Activated CD4-positive, alpha-beta T cell treated with anti-CD3 and anti-CD28 coated beads for 24 hours (primary cell): Measurements from ENCODE around the gene CXCL3.
"Not testable (repeated sequence)": the region's sequence is repeated elsewhere in the genome, so short reads cannot be mapped to it uniquely, and the experiment has no call there.

Experiments
- DNase-seq, 2 donors: peaks; one replicate each; pipeline ENCODE4 v3.0.0-alpha.2; 2020; ENCODE audit warnings: low read depth in 2 of 2

Gene CXCL3

GRCh38 chr4:74038425-74039314 lies at the start of gene CXCL3:
CXCL3 (minus strand) TSS chr4:74038689; CDS start chr4:74038611, 78 bp downstream.
- no peak for DNase-seq

- DNase-seq = no peak
These were observed 49.0 kb upstream of the CXCL3 start for GRCh38 chr4:74087481-74087880.

GRCh38 chr4:74085669-74086068 lies 47.2 kb upstream of the CXCL3 start:
- no peak for DNase-seq

- no peak for DNase-seq
These were observed 46.5 kb upstream of the CXCL3 start for GRCh38 chr4:74084984-74085383.

GRCh38 chr4:74083546-74083945 lies 45.1 kb upstream of the CXCL3 start:
- no peak for DNase-seq

GRCh38 chr4:74081035-74081434 lies 42.5 kb upstream of the CXCL3 start:
- no peak for DNase-seq

- DNase-seq = not testable (repeated sequence)
These were observed 41.9 kb upstream of the CXCL3 start for GRCh38 chr4:74080351-74080750.

- not testable (repeated sequence) for DNase-seq
These were observed 40.5 kb upstream of the CXCL3 start for GRCh38 chr4:74079024-74079423.

GRCh38 chr4:74073358-74073757 lies 34.9 kb upstream of the CXCL3 start:
- DNase-seq = no peak

GRCh38 chr4:74072739-74073138 lies 34.2 kb upstream of the CXCL3 start:
- DNase-seq = no peak

GRCh38 chr4:74067586-74067985 lies 29.1 kb upstream of the CXCL3 start:
- no peak for DNase-seq

- no peak for DNase-seq
These were observed 27.7 kb upstream of the CXCL3 start for GRCh38 chr4:74066232-74066631.

GRCh38 chr4:74065115-74065642 lies 26.7 kb upstream of the CXCL3 start:
- DNase-seq = no peak

GRCh38 chr4:74063859-74064258 lies 25.4 kb upstream of the CXCL3 start:
- DNase-seq = no peak

- DNase-seq = no peak
These were observed 24.5 kb upstream of the CXCL3 start for GRCh38 chr4:74062953-74063352.

- DNase-seq = no peak
These were observed 22.9 kb upstream of the CXCL3 start for GRCh38 chr4:74061430-74061829.

GRCh38 chr4:74059161-74059829 lies 20.8 kb upstream of the CXCL3 start:
- no peak for DNase-seq

- DNase-seq = no peak
These were observed 19.7 kb upstream of the CXCL3 start for GRCh38 chr4:74058048-74058651.

GRCh38 chr4:74057588-74057987 lies 19.1 kb upstream of the CXCL3 start:
- DNase-seq = no peak

GRCh38 chr4:74056858-74057562 lies 18.5 kb upstream of the CXCL3 start:
- no peak for DNase-seq

GRCh38 chr4:74056114-74056857 lies 17.8 kb upstream of the CXCL3 start:
- DNase-seq = no peak
